IMR-90 (cell line): Measurements from ENCODE around the gene JCAD. TPM values are rescaled to one million over a fixed set of nuclear protein-coding genes. Genes with fewer than 3 reads are reported as not detected.
A peak's percentile ranks its signal among the peaks of the same experiment; 100 is the strongest.

Experiments
- ATAC-seq: fragments of 200-7000 bp; cut with Tn5 transposase; 2 replicates; pipeline ENCODE4 v1.9.1; 2020; ENCODE audit warnings: low read depth, mild to moderate bottlenecking, moderate library complexity
- BruUV-seq: library from RNA; stranded (reverse); fragments of 400-500 nt; replicated peaks from 2 replicates; lab custom pipeline; 2021; lab: Mats Ljungman, UMichigan
- CTCF ChIA-PET: fragments of 300-600 bp; formaldehyde crosslinking; extraction: SDS; loops from one replicate; lab custom pipeline; 2021; ENCODE audit warnings: antibody characterized with exemption; lab: Yijun Ruan, JAX
- POLR2A ChIA-PET: fragments of 300-600 bp; sonication (Branson Sonifier 250); formaldehyde crosslinking; loops from one replicate; lab custom pipeline; 2022; ENCODE audit warnings: antibody characterized with exemption; ENCODE audit not compliant: unreplicated experiment; lab: Charles Lee
- DNase-seq: peaks from one replicate; pipeline ENCODE4 v3.0.0; 2013
- H2AFZ ChIP-seq: replicated peaks from 2 replicates; pipeline ENCODE3; 2013; ENCODE audit warnings: low read length, mild to moderate bottlenecking; ENCODE audit not compliant: poor library complexity
- H2AK5ac ChIP-seq: 2 replicates; pipeline ENCODE4 v1.6.1; 2013; ENCODE audit warnings: low read depth, low read length, inconsistent platforms
- H2AK9ac ChIP-seq: replicated peaks from 2 replicates; pipeline ENCODE3; 2013; ENCODE audit warnings: mild to moderate bottlenecking, low read depth, low read length, moderate library complexity; ENCODE audit not compliant: poor library complexity
- H2BK120ac ChIP-seq: 2 replicates; pipeline ENCODE4 v1.6.1; 2013; ENCODE audit warnings: low read depth, low read length, inconsistent platforms
- H2BK15ac ChIP-seq: 3 replicates; pipeline ENCODE4 v1.6.1; 2013; ENCODE audit warnings: low read depth, low read length, inconsistent platforms
- H2BK20ac ChIP-seq: 2 replicates; pipeline ENCODE4 v1.6.1; 2013; ENCODE audit warnings: low read depth, mild to moderate bottlenecking, inconsistent platforms, low read length, moderate library complexity
- H2BK5ac ChIP-seq: 2 replicates; pipeline ENCODE4 v1.6.1; 2013; ENCODE audit warnings: mild to moderate bottlenecking, low read depth, low read length, inconsistent platforms; ENCODE audit not compliant: poor library complexity, severe bottlenecking
- H3K14ac ChIP-seq: replicated peaks from 2 replicates; pipeline ENCODE4 v1.6.1; 2013; ENCODE audit warnings: low read depth, low read length, inconsistent platforms
- H3K18ac ChIP-seq: 2 replicates; pipeline ENCODE4 v1.6.1; 2013; ENCODE audit warnings: low read depth, low read length, control low read depth
- H3K23ac ChIP-seq: 2 replicates; pipeline ENCODE4 v1.6.1; 2013; ENCODE audit warnings: low read depth, low read length, inconsistent platforms
- H3K27ac ChIP-seq: 2 replicates; pipeline ENCODE4 v1.5.1; 2013; ENCODE audit warnings: mild to moderate bottlenecking, control low read depth, low read length; ENCODE audit not compliant: insufficient read depth
- H3K27me3 ChIP-seq: 2 replicates; pipeline ENCODE4 v1.6.1; 2013; ENCODE audit warnings: low read length; ENCODE audit not compliant: control insufficient read depth, insufficient read depth
- H3K36me3 ChIP-seq: 2 replicates; pipeline ENCODE4 v1.6.1; 2013; ENCODE audit warnings: low read length, mixed read lengths; ENCODE audit not compliant: control insufficient read depth, insufficient read depth
- H3K4ac ChIP-seq: 2 replicates; pipeline ENCODE4 v1.6.1; 2013; ENCODE audit warnings: low read depth, low read length, inconsistent platforms
- H3K4me1 ChIP-seq: 2 replicates; pipeline ENCODE4 v1.6.1; 2013; ENCODE audit warnings: low read length, mixed read lengths; ENCODE audit not compliant: control insufficient read depth, insufficient read depth
- H3K4me2 ChIP-seq: 2 replicates; pipeline ENCODE4 v1.6.1; 2013; ENCODE audit warnings: low read depth, mild to moderate bottlenecking, control low read depth, low read length, moderate library complexity
- H3K4me3 ChIP-seq: 2 replicates; pipeline ENCODE4 v1.5.1; 2013; ENCODE audit warnings: low read depth, mild to moderate bottlenecking, control low read depth, low read length, moderate library complexity; ENCODE audit not compliant: insufficient read depth
- H3K56ac ChIP-seq: 2 replicates; pipeline ENCODE4 v1.6.1; 2013; ENCODE audit warnings: low read length, inconsistent platforms; ENCODE audit not compliant: insufficient read depth; ENCODE audit errors: extremely low read depth
- H3K79me1 ChIP-seq, 2 experiments: 2 replicates each; pipeline ENCODE4 v1.6.1; 2013; ENCODE audit warnings: low read length in 2 of 2, inconsistent platforms in 1 of 2, low read depth in 1 of 2
- H3K9ac ChIP-seq: 2 replicates; pipeline ENCODE4 v1.6.1; 2013; ENCODE audit warnings: low read depth, low read length, control low read depth
- H3K9me1 ChIP-seq: 2 replicates; pipeline ENCODE4 v1.6.1; 2013; ENCODE audit warnings: low read length, inconsistent platforms; ENCODE audit not compliant: insufficient read depth
- H3K9me3 ChIP-seq: 2 replicates; pipeline ENCODE4 v1.6.1; 2013; ENCODE audit warnings: low read length; ENCODE audit not compliant: control insufficient read depth, insufficient read depth
- H4K20me1 ChIP-seq: 2 replicates; pipeline ENCODE4 v1.6.1; 2013; ENCODE audit warnings: low read length, inconsistent platforms; ENCODE audit not compliant: insufficient read depth
- H4K5ac ChIP-seq: 2 replicates; pipeline ENCODE4 v1.6.1; 2013; ENCODE audit warnings: mild to moderate bottlenecking, low read depth, low read length, control low read depth
- H4K8ac ChIP-seq, 2 experiments: 2 replicates each; pipeline ENCODE4 v1.6.1; 2013; ENCODE audit warnings: low read depth in 2 of 2, low read length in 2 of 2, control low read depth in 1 of 2, inconsistent platforms in 1 of 2
- H4K91ac ChIP-seq: 2 replicates; pipeline ENCODE4 v1.6.1; 2013; ENCODE audit warnings: low read depth, low read length, inconsistent platforms; ENCODE audit not compliant: insufficient read depth
- MXI1 ChIP-seq: IDR thresholded peaks from 2 replicates; pipeline ENCODE4 v1.6.1; 2012; ENCODE audit warnings: low read depth, mild to moderate bottlenecking, low read length, moderate library complexity, borderline replicate concordance
- RFX5 ChIP-seq: IDR thresholded peaks from 2 replicates; pipeline ENCODE4 v1.8.0; 2012; ENCODE audit warnings: low read depth, mild to moderate bottlenecking, low read length, moderate library complexity
- WGBS, 2 experiments: methylation state at CpG; one replicate each; pipeline versions ENCODE4 v1.1.5 to v1.1.7; 2013; ENCODE audit warnings: missing lambda C conversion rate in 2 of 2; ENCODE audit not compliant: insufficient read length in 1 of 2; ENCODE audit errors: extremely low coverage in 2 of 2; 5-methylcytosine and 5-hydroxymethylcytosine counted together
- dilution Hi-C: fragments of 300-500 bp; cut with HindIII; formaldehyde crosslinking; loops from one replicate; pipeline ENCODE4 v1.14.3; 2018; ENCODE audit warnings: low sequenced_read_pairs; ENCODE audit not compliant: unreplicated experiment
- in situ Hi-C: fragments of 300-500 bp; cut with MboI; formaldehyde crosslinking; loops from 3 replicates; pipeline ENCODE4 v1.14.3; 2019; ENCODE audit warnings: low sequenced_read_pairs, inconsistent platforms, mixed read lengths
- intact Hi-C: fragments of 100-400 bp; cut with micrococcal nuclease; formaldehyde crosslinking; loops from 2 replicates; pipeline ENCODE4 v1.10.0; 2022
- polyA plus RNA-seq, 3 experiments: library from polyadenylated mRNA; depleted of rRNA; stranded (reverse); fragments of >200 nt; gene quantifications; 2 replicates each; pipeline ENCODE4 v1.2.3, GENCODE V29; 2012; ENCODE audit warnings: low replicate concordance in 1 of 3
- total RNA-seq: library from RNA; depleted of rRNA; stranded (reverse); fragments of >200 nt; gene quantifications from 2 replicates; pipeline ENCODE4 v1.2.3, GENCODE V29; 2012

JCAD gene
- total and polyA plus RNA-seq, 2 of the 4 experiments (the other 2 are of a cell fraction) = 15.9 to 16.8 TPM

- TF ChIP-seq MXI1 (0 out of 2 replicates have a peak, but pooled peaks have one; percentile 6), RFX5 (no peak)
- Histone ChIP-seq H2AK9ac (peak overlapping the region; percentile 96), H4K5ac (peak overlapping the region; percentile 92), H2BK5ac (peak overlapping the region; percentile 97), H3K23ac (peak overlapping the region; percentile 95), H3K27me3 (no peaks in the 10 kb centered on the region), H3K9me1 (peaks cover 20% of the 10 kb centered on the region), H2AK5ac (peak overlapping the region; percentile 84), H2BK20ac (peak overlapping the region; percentile 19; the same call in 1 of the 2 replicates), H2BK120ac (peak overlapping the region; percentile 50), H3K79me1 (peaks cover 6 to 48% of the 10 kb centered on the region in 2 experiments; a peak in 3 of 4 replicates), H3K18ac (peak overlapping the region; percentile 82), H3K36me3 (no peaks in the 10 kb centered on the region), H3K4me3 (peak overlapping the region; percentile 99), H2BK15ac (peak overlapping the region; percentile 85; the same call in 2 of the 3 replicates), H3K27ac (peak overlapping the region; percentile 99), H3K9me3 (no peaks in the 10 kb centered on the region), H2AFZ (peak overlapping the region; percentile 90), H3K9ac (peak overlapping the region; percentile 100), H3K56ac (peak overlapping the region; percentile 91), H4K20me1 (peaks cover 3% of the 10 kb centered on the region; the same call in 1 of the 2 replicates), H4K8ac (peak overlapping the region; percentile 74 to 77; a peak in 3 of 4 replicates), H3K14ac (peak overlapping the region; percentile 93), H3K4me2 (peak overlapping the region; percentile 97), H3K4ac (peak overlapping the region; percentile 62), H3K4me1 (peaks cover 17% of the 10 kb centered on the region), H4K91ac (peak overlapping the region; percentile 82)
- 0% methylated on average over 7 of the region's 48 CpGs; no CpG with 5 or more reads in 1 of the 2 experiments for WGBS, 2 experiments
- BruUV-seq = no TSS peak
- ATAC-seq (peak; percentile 3), DNase-seq (no peak)
- ChIA-PET POLR2A (no interaction called here), CTCF (no interaction called here)
- intact Hi-C loops = loop anchor here (2.0 kb wide), 2 partner anchors 124 to 174 kb away; no protein-coding TSS in a partner anchor
- in situ Hi-C loops = no loop called here
- dilution Hi-C loops = no loop called here
Measured at GRCh38 chr10:30058570-30059132, 735 bp downstream of the JCAD start.
